GM12874 (cell line): ENCODE data around the gene MGAT5.

Experiments used
- TF ChIP-seq, protein P1 (sequence below): IDR thresholded peaks from 2 replicates; pipeline ENCODE4 v1.5.1; 2011; ENCODE audit warnings: low read depth, mild to moderate bottlenecking, control low read depth, low read length, moderate library complexity; ENCODE audit not compliant: insufficient read depth

Gene MGAT5

DNA sequence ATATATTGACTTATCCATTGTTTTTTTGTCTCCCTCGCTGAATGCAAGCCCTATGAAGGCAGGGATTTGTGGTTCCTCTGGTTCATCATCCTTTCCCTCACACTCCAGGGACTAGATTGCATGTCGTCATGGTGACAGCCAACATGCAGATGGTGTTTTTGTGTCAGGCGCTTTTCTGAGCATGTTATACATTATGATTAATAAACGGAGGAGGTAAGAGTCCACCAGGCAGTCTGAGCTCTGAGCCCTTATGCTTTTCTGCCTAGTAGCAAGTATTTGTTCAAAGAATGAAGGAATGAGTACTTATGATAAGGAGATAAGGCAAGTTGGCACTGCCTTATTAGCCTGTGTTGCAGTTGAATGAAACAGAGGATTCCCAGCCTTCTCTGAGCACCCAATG, 181.6 kb downstream of the MGAT5 start:
- TF ChIP-seq, protein P1, sequence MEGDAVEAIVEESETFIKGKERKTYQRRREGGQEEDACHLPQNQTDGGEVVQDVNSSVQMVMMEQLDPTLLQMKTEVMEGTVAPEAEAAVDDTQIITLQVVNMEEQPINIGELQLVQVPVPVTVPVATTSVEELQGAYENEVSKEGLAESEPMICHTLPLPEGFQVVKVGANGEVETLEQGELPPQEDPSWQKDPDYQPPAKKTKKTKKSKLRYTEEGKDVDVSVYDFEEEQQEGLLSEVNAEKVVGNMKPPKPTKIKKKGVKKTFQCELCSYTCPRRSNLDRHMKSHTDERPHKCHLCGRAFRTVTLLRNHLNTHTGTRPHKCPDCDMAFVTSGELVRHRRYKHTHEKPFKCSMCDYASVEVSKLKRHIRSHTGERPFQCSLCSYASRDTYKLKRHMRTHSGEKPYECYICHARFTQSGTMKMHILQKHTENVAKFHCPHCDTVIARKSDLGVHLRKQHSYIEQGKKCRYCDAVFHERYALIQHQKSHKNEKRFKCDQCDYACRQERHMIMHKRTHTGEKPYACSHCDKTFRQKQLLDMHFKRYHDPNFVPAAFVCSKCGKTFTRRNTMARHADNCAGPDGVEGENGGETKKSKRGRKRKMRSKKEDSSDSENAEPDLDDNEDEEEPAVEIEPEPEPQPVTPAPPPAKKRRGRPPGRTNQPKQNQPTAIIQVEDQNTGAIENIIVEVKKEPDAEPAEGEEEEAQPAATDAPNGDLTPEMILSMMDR: no peak

DNA sequence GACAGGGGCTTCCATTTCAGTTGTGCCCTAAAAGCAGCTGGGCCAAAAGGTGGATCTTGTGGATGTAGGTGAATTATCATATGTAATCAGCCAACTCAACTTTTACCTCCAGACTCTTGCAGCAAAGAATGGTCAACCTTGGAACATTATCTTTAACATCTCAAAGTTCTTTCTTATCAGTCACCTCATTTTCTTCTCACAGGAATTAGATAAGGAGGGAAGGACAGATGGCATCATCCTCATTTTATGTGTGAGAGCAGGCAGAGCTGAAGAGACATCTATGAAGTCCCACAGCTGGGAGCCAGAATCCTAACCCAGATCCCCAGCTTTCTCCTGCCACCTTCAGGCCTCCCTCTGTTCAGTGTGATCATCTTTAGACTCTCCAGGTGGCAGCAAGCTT, 182.1 kb downstream of the MGAT5 start:
- TF ChIP-seq, protein P1: no peak

DNA sequence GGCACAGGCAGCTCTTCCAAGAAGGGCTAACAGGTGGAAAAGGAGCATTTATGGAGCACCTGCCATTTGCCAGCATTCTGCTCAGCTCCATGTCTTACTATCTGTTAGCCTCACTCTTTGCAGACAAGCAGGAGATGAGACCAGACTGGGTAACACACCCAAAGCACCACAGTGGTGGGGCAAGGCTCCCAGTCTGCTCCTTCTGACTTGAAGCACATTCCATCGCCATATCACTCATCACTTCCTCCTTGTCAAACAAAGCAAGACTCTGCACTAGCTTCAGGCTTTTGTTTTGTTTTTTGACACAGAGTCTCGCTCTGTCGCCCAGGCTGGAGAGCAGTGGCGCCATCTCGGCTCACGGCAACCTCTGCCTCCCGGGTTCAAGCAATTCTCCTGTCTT, 182.8 kb downstream of the MGAT5 start:
- TF ChIP-seq, protein P1: no peak

DNA sequence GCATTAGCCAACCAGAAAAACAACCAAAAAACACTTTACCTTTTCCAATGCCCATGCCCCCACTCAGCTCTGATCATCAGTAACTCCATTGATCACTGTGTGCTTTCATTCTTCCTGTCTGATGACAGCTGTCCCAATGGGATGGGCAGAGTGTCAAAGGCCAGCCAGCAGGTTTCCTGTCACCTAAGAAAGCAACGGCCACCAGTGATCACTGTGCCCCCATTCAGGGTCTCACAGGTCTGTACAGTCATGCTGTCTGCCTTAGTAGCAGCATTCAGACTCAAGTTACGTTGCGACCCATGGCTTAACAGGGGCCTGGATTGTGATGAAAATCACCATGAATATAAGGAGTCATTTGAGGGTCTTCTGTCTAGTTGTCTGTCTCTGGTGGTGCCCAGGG, 184.5 kb downstream of the MGAT5 start:
- TF ChIP-seq, protein P1: no peak

DNA sequence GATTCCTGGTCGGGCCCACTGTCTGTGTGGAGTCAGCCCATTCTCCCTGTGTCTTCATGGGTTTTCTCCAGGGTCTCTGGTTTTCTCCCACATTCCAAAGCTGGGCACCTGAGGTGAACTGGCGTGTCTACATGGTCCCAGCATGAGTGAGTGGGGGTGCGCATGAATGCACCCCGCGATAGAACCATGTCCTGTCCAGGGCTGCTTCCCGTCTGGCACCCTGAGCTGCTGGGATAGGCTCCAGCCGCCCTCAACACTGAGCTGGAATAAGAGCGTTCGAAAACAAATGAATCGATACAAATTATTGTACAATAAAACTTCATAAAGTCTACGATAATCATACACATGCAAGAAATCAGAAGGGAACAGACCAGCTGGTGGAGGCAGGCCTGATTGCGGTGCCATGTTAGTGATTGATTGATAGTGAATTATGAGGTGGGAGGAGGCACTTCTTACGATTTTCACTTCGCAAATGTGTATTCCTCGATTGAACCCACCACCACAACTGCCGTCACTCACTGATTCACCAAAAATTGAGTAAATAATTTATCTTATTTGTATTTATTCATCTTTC, 186.6 kb downstream of the MGAT5 start:
- TF ChIP-seq, protein P1: no peak

DNA sequence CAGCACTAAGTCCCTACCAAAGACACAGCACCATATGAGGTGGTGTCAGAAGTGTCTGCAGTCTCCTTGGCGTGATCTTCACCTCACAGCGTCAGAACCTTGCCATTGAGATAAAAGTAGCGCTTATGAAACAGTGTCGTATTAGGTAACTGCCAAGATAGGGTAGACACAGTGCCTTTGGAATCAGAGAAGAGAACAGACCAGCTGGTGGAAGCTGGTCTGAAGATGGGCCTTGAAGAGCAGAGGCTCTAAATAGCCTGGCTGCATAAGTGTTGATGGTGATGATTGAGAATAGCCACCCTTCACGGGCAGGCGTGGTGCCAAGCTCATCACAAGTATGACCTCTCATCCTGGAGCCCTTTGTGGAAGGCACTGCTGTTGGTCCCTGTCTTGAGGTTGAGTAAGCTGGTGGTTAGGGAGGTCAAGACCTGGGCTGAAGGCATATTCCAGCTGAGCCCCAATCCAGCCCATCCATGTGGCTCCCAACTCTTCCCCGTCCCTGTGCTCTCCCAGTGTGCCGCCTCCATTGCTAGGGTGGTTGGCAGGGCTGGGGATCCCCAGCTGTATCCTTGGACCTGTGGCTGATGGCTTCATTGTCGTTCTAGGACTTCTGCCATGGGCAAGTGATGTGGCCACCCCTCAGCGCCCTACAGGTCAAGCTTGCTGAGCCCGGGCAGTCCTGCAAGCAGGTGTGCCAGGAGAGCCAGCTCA, 187.4 kb downstream of the MGAT5 start:
- TF ChIP-seq, protein P1: no peak

DNA sequence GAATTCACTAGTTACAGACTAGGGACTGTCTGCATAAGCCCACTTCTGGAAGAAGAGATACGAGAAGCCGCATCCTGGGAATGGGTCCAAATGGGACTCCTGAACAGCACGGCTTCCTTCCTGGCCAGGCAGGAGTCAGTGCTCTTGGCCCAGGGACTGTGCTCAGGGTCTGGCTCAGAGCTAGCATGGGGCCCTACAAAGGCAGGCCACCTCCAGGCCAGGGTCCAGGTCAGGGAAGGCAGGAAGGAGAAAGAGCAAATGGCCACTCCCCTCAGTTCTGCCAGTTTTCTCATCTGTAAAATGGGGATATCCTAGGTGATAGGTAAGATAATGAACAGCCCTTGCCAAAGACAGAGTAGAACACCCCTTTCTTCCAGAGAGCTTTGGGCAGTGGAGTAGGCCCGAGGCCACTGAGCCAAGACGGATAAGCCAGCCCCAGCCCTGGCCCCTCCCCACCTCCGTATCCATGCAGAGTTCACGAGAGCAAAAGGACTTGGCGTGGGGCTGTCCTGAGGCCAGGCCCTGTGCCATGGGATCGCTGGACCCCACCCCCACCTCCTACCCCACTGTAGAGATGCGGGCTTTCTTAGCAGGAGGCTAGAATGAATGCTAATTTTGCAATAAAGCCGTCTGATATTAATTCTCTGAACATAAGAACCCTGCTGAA, 190.1 kb downstream of the MGAT5 start:
- TF ChIP-seq, protein P1: no peak
